Glutamatergic neuron (in vitro differentiated cells): ENCODE results near the gene MACROD2. TPM values are rescaled to one million over a fixed set of nuclear protein-coding genes. Genes with fewer than 3 reads are reported as not detected.

ENCODE experiments used
- DNase-seq: peaks from one replicate; pipeline ENCODE4 v3.0.0; 2022
- H3K27ac Mint-ChIP-seq: one replicate; pipeline ENCODE4 v1.8.0; 2020; ENCODE audit warnings: mild to moderate bottlenecking, mixed read lengths, inconsistent platforms; ENCODE audit not compliant: unreplicated experiment
- H3K27me3 Mint-ChIP-seq: one replicate; pipeline ENCODE4 v1.8.0; 2020; ENCODE audit warnings: mild to moderate bottlenecking, moderate library complexity, mixed read lengths, inconsistent platforms; ENCODE audit not compliant: unreplicated experiment
- H3K36me3 Mint-ChIP-seq: one replicate; pipeline ENCODE4 v1.8.0; 2020; ENCODE audit warnings: mild to moderate bottlenecking, mixed read lengths, inconsistent platforms; ENCODE audit not compliant: unreplicated experiment
- H3K4me1 Mint-ChIP-seq: one replicate; pipeline ENCODE4 v1.8.0; 2020; ENCODE audit warnings: mild to moderate bottlenecking, low read depth, mixed read lengths, inconsistent platforms; ENCODE audit not compliant: unreplicated experiment
- H3K4me3 Mint-ChIP-seq: one replicate; pipeline ENCODE4 v1.8.0; 2020; ENCODE audit warnings: mild to moderate bottlenecking, mixed read lengths, inconsistent platforms; ENCODE audit not compliant: unreplicated experiment
- H3K9me3 Mint-ChIP-seq: one replicate; pipeline ENCODE4 v1.8.0; 2020; ENCODE audit warnings: mild to moderate bottlenecking, moderate library complexity, mixed read lengths, inconsistent platforms; ENCODE audit not compliant: unreplicated experiment
- total RNA-seq: library from RNA; stranded (reverse); fragmentation: NEBNext Ultra II Directional; extraction: Animal tissue kit (Norgen Biotek cat#: 25700); gene quantifications from one replicate; pipeline ENCODE4 v1.2.1, GENCODE V29; 2021; ENCODE audit not compliant: unreplicated experiment
- TF ChIP-seq, protein P1 (sequence below): fragments of 200-600 bp; sonication (generic); IDR thresholded peaks from one replicate; pipeline ENCODE4 v1.5.0; 2021; ENCODE audit not compliant: partially characterized antibody, unreplicated experiment

The MACROD2 gene
- total RNA-seq, 1 donor from 2014 or later = 8.7 TPM

DNA sequence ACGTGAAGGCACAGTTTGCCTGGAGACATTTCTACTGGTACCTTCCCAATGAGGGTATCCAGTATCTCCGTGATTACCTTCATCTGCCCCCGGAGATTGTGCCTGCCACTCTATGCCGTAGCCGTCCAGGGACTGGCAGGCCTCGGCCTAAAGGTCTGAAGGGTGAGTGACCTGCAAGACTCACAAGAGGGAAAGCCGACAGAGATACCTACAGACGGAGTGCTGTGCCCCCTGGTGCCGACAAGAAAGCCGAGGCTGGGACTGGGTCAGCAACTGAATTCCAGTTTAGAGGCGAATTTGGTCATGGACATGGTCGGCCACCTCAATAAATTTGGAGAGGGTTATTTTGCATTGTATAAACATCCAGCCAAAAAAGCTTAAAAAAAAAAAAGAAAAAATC, 762.4 kb downstream of the MACROD2 start:
- Mint-ChIP-seq H3K36me3 (no peaks in the 10 kb centered on the region), H3K27me3 (no peaks in the 10 kb centered on the region), H3K9me3 (no peaks in the 10 kb centered on the region), H3K4me3 (no peak overlapping the region), H3K4me1 (peaks cover 5% of the 10 kb centered on the region), H3K27ac (no peak overlapping the region)
- TF ChIP-seq, protein P1, sequence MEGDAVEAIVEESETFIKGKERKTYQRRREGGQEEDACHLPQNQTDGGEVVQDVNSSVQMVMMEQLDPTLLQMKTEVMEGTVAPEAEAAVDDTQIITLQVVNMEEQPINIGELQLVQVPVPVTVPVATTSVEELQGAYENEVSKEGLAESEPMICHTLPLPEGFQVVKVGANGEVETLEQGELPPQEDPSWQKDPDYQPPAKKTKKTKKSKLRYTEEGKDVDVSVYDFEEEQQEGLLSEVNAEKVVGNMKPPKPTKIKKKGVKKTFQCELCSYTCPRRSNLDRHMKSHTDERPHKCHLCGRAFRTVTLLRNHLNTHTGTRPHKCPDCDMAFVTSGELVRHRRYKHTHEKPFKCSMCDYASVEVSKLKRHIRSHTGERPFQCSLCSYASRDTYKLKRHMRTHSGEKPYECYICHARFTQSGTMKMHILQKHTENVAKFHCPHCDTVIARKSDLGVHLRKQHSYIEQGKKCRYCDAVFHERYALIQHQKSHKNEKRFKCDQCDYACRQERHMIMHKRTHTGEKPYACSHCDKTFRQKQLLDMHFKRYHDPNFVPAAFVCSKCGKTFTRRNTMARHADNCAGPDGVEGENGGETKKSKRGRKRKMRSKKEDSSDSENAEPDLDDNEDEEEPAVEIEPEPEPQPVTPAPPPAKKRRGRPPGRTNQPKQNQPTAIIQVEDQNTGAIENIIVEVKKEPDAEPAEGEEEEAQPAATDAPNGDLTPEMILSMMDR = no peak
- DNase-seq = no peak

- peaks cover 5% of the 10 kb centered on the region for H3K4me1 Mint-ChIP-seq
- TF ChIP-seq, protein P1 = no peak
- H3K27me3 Mint-ChIP-seq = no peaks in the 10 kb centered on the region
Measured at GRCh38 chr20:14758356-14758755, 763.0 kb downstream of the MACROD2 start.

DNA sequence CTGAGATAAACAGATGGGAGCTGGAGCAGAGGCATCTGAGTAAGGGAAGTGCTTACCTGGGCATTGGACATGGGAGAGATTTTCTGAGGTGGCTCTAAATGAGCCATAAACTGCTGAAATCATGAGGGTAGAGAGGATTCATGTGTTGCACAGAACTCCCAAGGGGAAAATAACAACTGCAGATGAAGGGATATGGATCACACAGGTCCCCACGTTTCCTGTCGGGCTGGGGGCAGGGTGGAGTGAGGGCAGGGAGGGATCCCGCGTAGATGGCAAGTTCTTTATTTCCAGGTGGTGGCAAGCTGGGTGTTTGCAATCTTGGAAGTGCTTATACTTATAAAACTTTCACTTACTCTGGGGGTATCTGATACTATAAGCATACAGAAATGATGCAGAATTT, 764.7 kb downstream of the MACROD2 start:
- H3K27ac Mint-ChIP-seq = no peak overlapping the region
- no peak overlapping the region for H3K4me3 Mint-ChIP-seq
- peaks cover 5% of the 10 kb centered on the region for H3K4me1 Mint-ChIP-seq
- TF ChIP-seq, protein P1 = no peak
- H3K27me3 Mint-ChIP-seq = no peaks in the 10 kb centered on the region
- H3K9me3 Mint-ChIP-seq = no peaks in the 10 kb centered on the region
- no peaks in the 10 kb centered on the region for H3K36me3 Mint-ChIP-seq
- DNase-seq = no peak

More at GRCh38 chr20:14758356-14758755, 763.0 kb downstream of the MACROD2 start:
- H3K36me3 Mint-ChIP-seq = no peaks in the 10 kb centered on the region
- no peak overlapping the region for H3K27ac Mint-ChIP-seq
- DNase-seq = no peak
- H3K9me3 Mint-ChIP-seq = no peaks in the 10 kb centered on the region
- H3K4me3 Mint-ChIP-seq = no peak overlapping the region

DNA sequence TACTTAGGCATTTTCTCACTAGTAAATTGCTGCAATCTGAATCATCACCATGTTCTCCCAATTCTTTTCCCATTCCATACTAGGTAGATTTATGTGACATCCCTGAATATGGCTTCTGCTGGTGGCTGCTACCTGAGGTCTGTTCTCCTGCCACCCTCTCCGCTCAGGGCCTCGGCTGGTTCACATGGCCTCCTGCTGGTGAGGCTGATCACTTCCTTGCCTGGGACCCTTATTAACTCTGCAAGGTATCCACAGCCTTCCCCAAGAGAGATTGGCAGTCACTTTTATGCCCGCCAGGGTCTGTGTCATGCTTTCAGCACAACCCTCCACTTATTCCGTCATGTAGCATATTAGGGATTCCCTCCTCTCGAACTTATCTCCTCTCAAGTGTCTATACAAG, 766.6 kb downstream of the MACROD2 start:
- H3K27me3 Mint-ChIP-seq = no peaks in the 10 kb centered on the region
- no peaks in the 10 kb centered on the region for H3K36me3 Mint-ChIP-seq
- H3K4me3 Mint-ChIP-seq = no peak overlapping the region
- H3K4me1 Mint-ChIP-seq = peaks cover 5% of the 10 kb centered on the region
- H3K9me3 Mint-ChIP-seq = no peaks in the 10 kb centered on the region
- H3K27ac Mint-ChIP-seq = no peak overlapping the region
- TF ChIP-seq, protein P1 = no peak
- no peak for DNase-seq

DNA sequence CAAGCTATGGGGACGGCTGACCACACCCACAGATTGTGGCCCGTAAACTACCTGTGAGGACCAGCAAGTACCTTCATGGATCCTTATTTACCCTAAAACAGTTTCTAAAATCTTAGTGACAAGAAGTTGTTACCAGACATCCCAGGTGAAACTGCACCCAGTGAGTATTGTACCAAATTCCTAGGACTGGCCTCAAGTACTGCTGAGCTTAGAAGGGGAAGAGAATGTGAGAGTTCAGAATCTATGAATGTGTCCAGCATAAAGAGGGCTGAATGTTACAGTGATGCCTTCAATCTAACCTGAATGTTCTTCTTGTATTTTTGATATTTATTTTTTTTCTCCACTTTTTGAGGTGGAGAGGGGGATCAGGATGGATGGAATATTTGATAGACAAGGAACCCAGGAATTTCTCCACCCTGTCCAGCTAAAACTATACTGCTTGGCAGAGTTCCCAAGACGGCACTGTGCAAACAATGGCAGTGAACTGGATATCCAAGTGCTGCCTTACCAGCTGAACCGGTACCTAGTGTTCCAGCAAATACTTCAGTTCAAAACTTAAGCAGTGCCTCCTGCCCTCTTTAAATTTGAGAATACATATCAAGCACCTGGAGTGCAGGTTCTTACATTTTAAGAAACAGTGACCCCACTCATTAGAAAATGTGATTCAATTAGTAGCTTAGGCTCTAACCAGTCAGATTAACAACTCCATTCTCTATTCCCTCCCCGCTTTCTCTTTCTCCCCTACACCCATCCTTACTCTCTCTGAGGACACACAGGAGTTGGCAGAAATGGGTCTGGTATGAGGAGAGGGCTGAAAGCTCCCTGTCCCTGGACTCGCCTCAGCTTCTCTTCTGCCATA, 769.4 kb downstream of the MACROD2 start:
- Mint-ChIP-seq H3K27me3 (no peaks in the 10 kb centered on the region), H3K36me3 (no peaks in the 10 kb centered on the region), H3K4me1 (peaks cover 4% of the 10 kb centered on the region), H3K4me3 (no peak overlapping the region), H3K9me3 (no peaks in the 10 kb centered on the region), H3K27ac (no peak overlapping the region)
- TF ChIP-seq, protein P1 = no peak
- no peak for DNase-seq
